Mesenchymal stem cell (in vitro differentiated cells and primary cell): ENCODE measurements around the gene NCAPD3.

ENCODE experiments used
- DNase-seq: peaks from one replicate; pipeline ENCODE4 v3.0.0-alpha.2; 2013
- H2AFZ ChIP-seq: one replicate; pipeline ENCODE4 v1.6.1; 2013; ENCODE audit warnings: low read depth, mild to moderate bottlenecking, control low read depth, inconsistent platforms, low read length, moderate library complexity
- H2AK5ac ChIP-seq: 2 replicates; pipeline ENCODE4 v1.6.1; 2013; ENCODE audit warnings: low read length, moderate library complexity, mild to moderate bottlenecking, inconsistent platforms; ENCODE audit not compliant: severe bottlenecking
- H2BK120ac ChIP-seq: one replicate; pipeline ENCODE4 v1.6.1; 2013; ENCODE audit warnings: low read depth, mild to moderate bottlenecking, inconsistent platforms, low read length, moderate library complexity
- H2BK12ac ChIP-seq, 2 experiments: one replicate each; pipeline ENCODE4 v1.6.1; 2013; ENCODE audit warnings: inconsistent platforms in 2 of 2, low read length in 2 of 2, mild to moderate bottlenecking in 2 of 2, moderate library complexity in 2 of 2, control low read depth in 1 of 2
- H2BK15ac ChIP-seq: one replicate; pipeline ENCODE4 v1.6.1; 2013; ENCODE audit warnings: mild to moderate bottlenecking, low read depth, inconsistent platforms; ENCODE audit not compliant: poor library complexity, severe bottlenecking
- H2BK5ac ChIP-seq: 2 replicates; pipeline ENCODE4 v1.6.1; 2013; ENCODE audit warnings: low read depth, mild to moderate bottlenecking, low read length, control low read depth, inconsistent platforms; ENCODE audit not compliant: poor library complexity, severe bottlenecking
- H3K14ac ChIP-seq, 2 experiments: one replicate each; pipeline ENCODE4 v1.6.1; 2013; ENCODE audit warnings: inconsistent platforms in 2 of 2, low read length in 2 of 2, control low read depth in 1 of 2, mild to moderate bottlenecking in 1 of 2, moderate library complexity in 1 of 2
- H3K18ac ChIP-seq, 2 experiments: one replicate each; pipeline ENCODE4 v1.6.1; 2013; ENCODE audit warnings: inconsistent platforms in 2 of 2, low read length in 2 of 2, control low read depth in 1 of 2, low read depth in 1 of 2, mild to moderate bottlenecking in 1 of 2
- H3K23ac ChIP-seq, 2 experiments: one replicate each; pipeline ENCODE4 v1.6.1; 2013; ENCODE audit warnings: inconsistent platforms in 2 of 2, low read length in 2 of 2, mild to moderate bottlenecking in 2 of 2, moderate library complexity in 2 of 2, control low read depth in 1 of 2
- H3K27ac ChIP-seq: 2 replicates; pipeline ENCODE4 v1.5.1; 2013; ENCODE audit warnings: mild to moderate bottlenecking, moderate library complexity, low read length, control low read depth, inconsistent platforms; ENCODE audit not compliant: poor library complexity, severe bottlenecking
- H3K27me3 ChIP-seq, 2 experiments: 2 replicates each; pipeline versions ENCODE4 v1.6.1 to v1.7.0; 2013; ENCODE audit warnings: low read length in 2 of 2, mild to moderate bottlenecking in 2 of 2, moderate library complexity in 2 of 2, control low read depth in 1 of 2, inconsistent platforms in 1 of 2; ENCODE audit not compliant: control insufficient read depth in 1 of 2, insufficient read depth in 1 of 2
- H3K36me3 ChIP-seq, 2 experiments: 2 replicates each; pipeline versions ENCODE4 v1.6.1 to v1.7.0; 2013; ENCODE audit warnings: low read length in 2 of 2, control low read depth in 1 of 2, inconsistent platforms in 1 of 2, low read depth in 1 of 2, mild to moderate bottlenecking in 1 of 2; ENCODE audit not compliant: insufficient read depth in 2 of 2, control insufficient read depth in 1 of 2
- H3K4ac ChIP-seq, 2 experiments: one replicate each; pipeline ENCODE4 v1.6.1; 2013; ENCODE audit warnings: inconsistent platforms in 2 of 2, low read length in 2 of 2, mild to moderate bottlenecking in 2 of 2, moderate library complexity in 2 of 2, control low read depth in 1 of 2, low read depth in 1 of 2
- H3K4me1 ChIP-seq: 2 replicates; pipeline ENCODE4 v1.6.1; 2013; ENCODE audit warnings: low read depth, low read length, control low read depth; ENCODE audit not compliant: control insufficient read depth, insufficient read depth
- H3K4me2 ChIP-seq: 2 replicates; pipeline ENCODE4 v1.6.1; 2013; ENCODE audit warnings: low read length, mild to moderate bottlenecking, inconsistent platforms; ENCODE audit not compliant: poor library complexity, severe bottlenecking
- H3K4me3 ChIP-seq, 2 experiments: 2 replicates each; pipeline versions ENCODE4 v1.5.1 to v1.7.0; 2013; ENCODE audit warnings: low read length in 2 of 2, mild to moderate bottlenecking in 2 of 2, control low read depth in 1 of 2, low read depth in 1 of 2; ENCODE audit not compliant: insufficient read depth in 1 of 2
- H3K79me1 ChIP-seq: replicated peaks from 2 replicates; pipeline ENCODE4 v1.6.1; 2013; ENCODE audit warnings: mild to moderate bottlenecking, control low read depth, low read length, inconsistent platforms; ENCODE audit not compliant: poor library complexity, severe bottlenecking
- H3K9ac ChIP-seq: 2 replicates; pipeline ENCODE4 v1.7.0; 2013; ENCODE audit warnings: mild to moderate bottlenecking, low read length, moderate library complexity
- H3K9me3 ChIP-seq: 2 replicates; pipeline ENCODE4 v1.7.0; 2013; ENCODE audit warnings: mild to moderate bottlenecking, low read length; ENCODE audit not compliant: control insufficient read depth
- H4K8ac ChIP-seq: one replicate; pipeline ENCODE4 v1.6.1; 2013; ENCODE audit warnings: inconsistent platforms, mild to moderate bottlenecking, low read length, moderate library complexity
- H4K91ac ChIP-seq: one replicate; pipeline ENCODE4 v1.6.1; 2013; ENCODE audit warnings: mild to moderate bottlenecking, low read length, inconsistent platforms
- whole genome bisulfite sequencing: methylation state at CpG from one replicate; pipeline ENCODE4 v1.1.7; 2013; ENCODE audit warnings: mixed read lengths; 5-methylcytosine and 5-hydroxymethylcytosine counted together

The NCAPD3 gene

DNA sequence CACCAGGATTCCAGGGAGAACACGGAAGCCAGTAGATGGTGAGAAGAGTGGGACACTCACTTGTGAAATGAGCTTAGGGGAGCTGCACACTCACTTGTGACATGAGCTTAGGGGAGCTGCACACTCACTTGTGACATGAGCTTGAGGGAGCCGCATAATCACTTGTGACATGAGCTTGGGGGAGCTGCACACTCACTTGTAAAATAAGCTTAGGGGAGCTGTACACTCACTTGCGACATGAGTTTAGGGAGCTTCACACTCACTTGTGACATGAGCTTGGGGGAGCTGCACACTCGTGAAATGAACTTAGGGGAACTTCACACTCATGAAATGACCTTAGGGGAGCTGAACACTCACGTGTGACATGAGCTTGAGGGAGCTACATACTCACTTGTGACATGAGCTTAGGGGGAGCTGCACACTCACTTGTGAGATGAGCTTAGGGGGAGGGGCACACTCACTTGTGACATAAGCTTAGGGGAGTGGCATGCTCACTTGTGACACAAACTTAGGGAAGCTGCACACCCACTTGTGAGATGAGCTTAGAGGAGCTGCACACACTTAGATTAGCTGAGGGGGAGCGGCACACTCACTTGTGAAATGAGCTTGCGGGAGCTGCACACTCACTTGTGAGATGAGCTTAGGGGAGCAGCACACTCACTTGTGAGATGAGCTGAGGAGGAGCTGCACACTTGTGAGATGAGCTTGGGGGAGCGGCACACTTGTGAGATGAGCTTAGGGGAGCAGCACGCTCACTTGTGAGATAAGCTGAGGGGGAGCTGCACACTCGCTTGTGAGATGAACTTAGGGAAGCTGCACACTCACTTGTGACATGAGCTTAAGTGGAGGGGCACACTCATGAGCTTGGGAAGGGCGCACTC is 59.0 kb downstream of the NCAPD3 start:
- H3K36me3 ChIP-seq, result peaks cover 50 to 60% of the 10 kb centered on the region in 2 experiments
- no peak overlapping the region for H3K9ac ChIP-seq
- no peaks in the 10 kb centered on the region for H3K27me3 ChIP-seq
- H2AFZ ChIP-seq, result no peak overlapping the region
- no peak overlapping the region for H3K4me2 ChIP-seq
- H2AK5ac ChIP-seq, result no peak overlapping the region
- H3K18ac ChIP-seq, result no peak overlapping the region
- no peak overlapping the region for H2BK15ac ChIP-seq
- H3K14ac ChIP-seq, result no peak overlapping the region
- H3K4ac ChIP-seq, result no peak overlapping the region
- H2BK5ac ChIP-seq, result no peak overlapping the region
- no peaks in the 10 kb centered on the region for H3K4me1 ChIP-seq
- H3K4me3 ChIP-seq, result no peak overlapping the region
- H2BK120ac ChIP-seq, result no peak overlapping the region
- no peaks in the 10 kb centered on the region for H3K9me3 ChIP-seq
- 96% methylated on average over 11 of the region's 11 CpGs for WGBS
- no peak overlapping the region for H3K27ac ChIP-seq
- no peak overlapping the region for H4K91ac ChIP-seq
- H2BK12ac ChIP-seq, result no peak overlapping the region
- H4K8ac ChIP-seq, result no peak overlapping the region
- no peak for DNase-seq
- H3K23ac ChIP-seq, result no peak overlapping the region
- H3K79me1 ChIP-seq, result peaks cover 2% of the 10 kb centered on the region

DNA sequence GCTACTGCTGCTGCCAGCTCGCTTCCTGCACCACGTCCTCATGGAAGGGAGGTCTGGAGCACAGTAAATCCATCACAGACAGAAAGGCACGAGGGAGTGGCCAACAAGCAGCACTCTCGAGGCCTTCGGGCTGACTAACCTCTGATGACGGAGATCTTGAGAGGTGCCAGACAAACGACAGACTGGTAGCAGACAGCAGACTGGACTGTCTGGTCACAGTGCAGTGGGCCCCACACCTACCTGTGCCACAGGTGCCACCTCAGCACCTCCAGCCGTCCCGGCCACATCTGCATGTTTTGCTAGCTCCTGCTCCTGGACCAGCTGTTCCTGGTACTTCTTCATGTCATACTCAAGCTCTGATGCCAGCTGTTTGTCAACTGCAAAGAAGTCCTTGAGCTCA is 64.1 kb downstream of the NCAPD3 start:
- Histone ChIP-seq H2BK120ac (no peak overlapping the region), H3K23ac (no peak overlapping the region), H2BK5ac (no peak overlapping the region), H3K14ac (no peak overlapping the region), H3K4me3 (no peak overlapping the region), H2AK5ac (no peak overlapping the region), H2BK15ac (no peak overlapping the region), H3K18ac (no peak overlapping the region), H3K27me3 (no peaks in the 10 kb centered on the region), H3K27ac (no peak overlapping the region), H2AFZ (no peak overlapping the region), H2BK12ac (no peak overlapping the region), H3K36me3 (peaks cover 49 to 78% of the 10 kb centered on the region in 2 experiments), H3K4me2 (no peak overlapping the region), H3K9me3 (no peaks in the 10 kb centered on the region), H3K4me1 (no peaks in the 10 kb centered on the region), H4K91ac (no peak overlapping the region), H3K79me1 (peaks cover 2% of the 10 kb centered on the region), H3K4ac (no peak overlapping the region), H4K8ac (no peak overlapping the region), H3K9ac (no peak overlapping the region)
- 91% methylated on average over 9 of the region's 9 CpGs for WGBS
- no peak for DNase-seq

DNA sequence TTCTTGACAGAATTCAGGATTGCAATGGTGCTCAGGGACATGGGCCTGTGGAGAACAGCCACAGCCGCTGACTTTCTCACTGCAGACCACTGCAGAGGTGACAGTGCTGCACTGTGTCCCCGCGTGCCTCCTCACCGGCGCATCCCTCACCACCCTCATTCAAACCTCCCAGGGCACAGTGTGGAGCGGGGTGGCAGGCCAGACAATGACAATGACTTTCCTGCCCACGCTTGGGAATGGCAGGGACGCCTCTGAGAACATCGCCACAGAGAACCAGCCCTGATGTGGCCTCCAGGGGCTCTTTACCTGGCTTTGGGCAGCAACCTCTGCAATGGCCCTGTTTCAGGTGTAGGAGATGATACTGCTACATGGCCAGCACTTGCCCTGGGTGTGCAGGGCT is 65.7 kb downstream of the NCAPD3 start:
- Histone ChIP-seq H3K4ac (no peak overlapping the region), H2BK120ac (no peak overlapping the region), H3K36me3 (peaks cover 57 to 89% of the 10 kb centered on the region in 2 experiments), H3K23ac (no peak overlapping the region), H4K8ac (no peak overlapping the region), H2BK5ac (no peak overlapping the region), H2BK15ac (no peak overlapping the region), H2AK5ac (no peak overlapping the region), H3K18ac (no peak overlapping the region), H3K9me3 (no peaks in the 10 kb centered on the region), H3K4me3 (no peak overlapping the region), H3K14ac (no peak overlapping the region), H3K4me1 (no peaks in the 10 kb centered on the region), H3K79me1 (peaks cover 2% of the 10 kb centered on the region), H3K9ac (no peak overlapping the region), H2AFZ (no peak overlapping the region), H3K27ac (no peak overlapping the region), H3K27me3 (no peaks in the 10 kb centered on the region), H3K4me2 (no peak overlapping the region), H2BK12ac (no peak overlapping the region), H4K91ac (no peak overlapping the region)
- DNase-seq, result no peak
- 94% methylated on average over 9 of the region's 9 CpGs for WGBS

DNA sequence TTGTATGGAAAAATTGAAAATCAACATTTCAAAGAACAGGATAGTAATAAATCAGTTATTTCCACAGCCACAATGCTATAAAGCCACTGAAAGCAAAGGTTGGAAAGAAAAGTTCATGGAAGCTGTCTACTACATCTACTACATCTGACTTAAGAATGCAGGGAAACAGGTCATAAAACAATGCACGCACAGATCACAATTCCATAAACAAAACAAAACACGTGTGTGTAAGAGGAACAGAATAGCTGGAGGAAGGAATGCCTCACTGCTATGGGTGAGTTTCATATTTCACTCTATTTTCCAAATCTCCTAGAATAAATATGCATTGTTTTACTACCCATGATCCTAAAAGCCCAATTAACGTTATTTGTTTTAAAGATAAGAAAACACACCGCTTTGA is 66.3 kb downstream of the NCAPD3 start:
- H3K4ac ChIP-seq, result no peak overlapping the region
- H2AK5ac ChIP-seq, result no peak overlapping the region
- H3K27me3 ChIP-seq, result no peaks in the 10 kb centered on the region
- no peak overlapping the region for H2BK5ac ChIP-seq
- peaks cover 57 to 92% of the 10 kb centered on the region in 2 experiments for H3K36me3 ChIP-seq
- H4K91ac ChIP-seq, result no peak overlapping the region
- no peak overlapping the region for H3K18ac ChIP-seq
- H2BK15ac ChIP-seq, result no peak overlapping the region
- no peak overlapping the region for H3K4me2 ChIP-seq
- H4K8ac ChIP-seq, result no peak overlapping the region
- H3K27ac ChIP-seq, result no peak overlapping the region
- H3K79me1 ChIP-seq, result peaks cover 2% of the 10 kb centered on the region
- no peak overlapping the region for H2BK12ac ChIP-seq
- no peaks in the 10 kb centered on the region for H3K9me3 ChIP-seq
- H3K14ac ChIP-seq, result no peak overlapping the region
- H3K23ac ChIP-seq, result no peak overlapping the region
- H3K4me3 ChIP-seq, result no peak overlapping the region
- WGBS, result 77% methylated on average over 2 of the region's 4 CpGs
- no peak overlapping the region for H2BK120ac ChIP-seq
- no peak overlapping the region for H2AFZ ChIP-seq
- no peak for DNase-seq
- no peak overlapping the region for H3K9ac ChIP-seq
- no peaks in the 10 kb centered on the region for H3K4me1 ChIP-seq
